GM18868 (cell line): ENCODE data around the gene NKX1-2.
A peak's percentile ranks its signal among the peaks of the same experiment; 100 is the strongest.
"Not testable (repeated sequence)": the region's sequence is repeated elsewhere in the genome, so short reads cannot be mapped to it uniquely, and the experiment has no call there.

Experiments used
- ATAC-seq: cut with Tn5 transposase; IDR thresholded peaks from one replicate; pipeline ENCODE4 v1.9.1; 2021; ENCODE audit warnings: mild to moderate bottlenecking, moderate library complexity; ENCODE audit not compliant: unreplicated experiment

Gene NKX1-2

GRCh38 chr10:124453960-124454610 is 4.2 kb upstream of the NKX1-2 start:
- ATAC-seq = no peak

- ATAC-seq = no peak
Observed at GRCh38 chr10:124451276-124451675, 1.4 kb upstream of the NKX1-2 start.

- ATAC-seq = no peak
Observed at GRCh38 chr10:124450783-124451057, 885 bp upstream of the NKX1-2 start.

- ATAC-seq = no peak
Observed at GRCh38 chr10:124449170-124450011, 444 bp downstream of the NKX1-2 start.

GRCh38 chr10:124448696-124449169 is 1.1 kb downstream of the NKX1-2 start:
- ATAC-seq = no peak

- ATAC-seq = no peak
Observed at GRCh38 chr10:124447751-124448466, 1.9 kb downstream of the NKX1-2 start.

GRCh38 chr10:124446830-124447750 is 2.7 kb downstream of the NKX1-2 start:
- no peak for ATAC-seq

GRCh38 chr10:124441694-124442093 is 8.1 kb downstream of the NKX1-2 start:
- ATAC-seq = not testable (repeated sequence)

GRCh38 chr10:124436191-124436638 is 13.6 kb downstream of the NKX1-2 start:
- ATAC-seq = peak; percentile 58

GRCh38 chr10:124435683-124436082 is 14.2 kb downstream of the NKX1-2 start:
- ATAC-seq = not testable (repeated sequence)

- no peak for ATAC-seq
Observed at GRCh38 chr10:124433461-124433860, 16.4 kb downstream of the NKX1-2 start.

GRCh38 chr10:124430077-124430476 is 19.8 kb downstream of the NKX1-2 start:
- ATAC-seq = no peak

- no peak for ATAC-seq
Observed at GRCh38 chr10:124429576-124429975, 20.3 kb downstream of the NKX1-2 start.

- ATAC-seq = no peak
Observed at GRCh38 chr10:124428207-124428777, 21.5 kb downstream of the NKX1-2 start.

GRCh38 chr10:124425227-124425962 is 24.4 kb downstream of the NKX1-2 start:
- no peak for ATAC-seq

- no peak for ATAC-seq
Observed at GRCh38 chr10:124423813-124424212, 26.0 kb downstream of the NKX1-2 start.

- ATAC-seq = no peak
Observed at GRCh38 chr10:124422742-124423141, 27.1 kb downstream of the NKX1-2 start.

- ATAC-seq = no peak
Observed at GRCh38 chr10:124420254-124420653, 29.6 kb downstream of the NKX1-2 start.

GRCh38 chr10:124419635-124420034 is 30.2 kb downstream of the NKX1-2 start:
- no peak for ATAC-seq
